ENCODE results near the gene GLO1.

GLO1 gene

DNA sequence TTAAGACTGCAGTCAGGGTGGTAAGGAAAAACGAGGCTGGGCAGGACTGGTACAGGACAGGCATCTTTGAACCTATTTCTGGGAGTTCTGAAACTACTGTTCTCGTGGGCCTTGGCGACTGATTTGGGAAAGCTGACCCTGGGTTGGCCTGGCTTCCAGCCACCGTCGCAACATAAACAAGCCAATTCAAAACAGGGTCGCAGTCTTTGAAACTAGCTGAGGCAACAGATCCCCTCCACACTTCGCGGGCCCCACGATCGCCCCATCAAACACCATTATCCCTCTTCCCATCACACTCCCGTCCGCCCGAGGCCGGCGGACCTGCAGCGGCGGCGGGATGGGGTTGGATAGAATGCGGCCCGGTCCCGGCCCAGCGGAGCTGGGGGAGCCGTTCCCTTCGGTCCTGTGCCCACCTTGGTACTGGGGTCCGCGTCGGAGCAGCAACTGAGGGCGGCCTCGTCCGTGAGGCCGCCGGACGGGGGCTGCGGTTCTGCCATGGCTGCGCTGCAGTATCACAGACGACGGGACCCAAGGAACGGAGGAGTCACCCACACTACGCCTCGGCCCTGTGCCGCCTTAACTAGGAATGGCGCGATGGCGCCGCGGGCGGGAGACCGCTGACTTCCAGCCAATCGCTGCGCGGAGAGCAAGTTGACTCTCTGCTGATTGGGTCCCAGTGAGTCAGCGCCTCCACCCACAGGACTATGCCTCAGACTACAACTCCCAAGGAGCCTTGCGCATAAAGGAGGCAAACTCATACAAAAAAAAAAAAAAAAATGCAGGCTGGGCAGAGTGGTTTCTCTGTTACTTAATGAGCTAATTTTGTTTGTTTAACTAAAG is at the start of gene GLO1:
TSS of gene GLO1 (minus strand) at position 588 of the 840 bp plus-strand sequence. CDS start at position 497, 91 bp downstream.
- peak; percentile 91 for DNase-seq

DNA sequence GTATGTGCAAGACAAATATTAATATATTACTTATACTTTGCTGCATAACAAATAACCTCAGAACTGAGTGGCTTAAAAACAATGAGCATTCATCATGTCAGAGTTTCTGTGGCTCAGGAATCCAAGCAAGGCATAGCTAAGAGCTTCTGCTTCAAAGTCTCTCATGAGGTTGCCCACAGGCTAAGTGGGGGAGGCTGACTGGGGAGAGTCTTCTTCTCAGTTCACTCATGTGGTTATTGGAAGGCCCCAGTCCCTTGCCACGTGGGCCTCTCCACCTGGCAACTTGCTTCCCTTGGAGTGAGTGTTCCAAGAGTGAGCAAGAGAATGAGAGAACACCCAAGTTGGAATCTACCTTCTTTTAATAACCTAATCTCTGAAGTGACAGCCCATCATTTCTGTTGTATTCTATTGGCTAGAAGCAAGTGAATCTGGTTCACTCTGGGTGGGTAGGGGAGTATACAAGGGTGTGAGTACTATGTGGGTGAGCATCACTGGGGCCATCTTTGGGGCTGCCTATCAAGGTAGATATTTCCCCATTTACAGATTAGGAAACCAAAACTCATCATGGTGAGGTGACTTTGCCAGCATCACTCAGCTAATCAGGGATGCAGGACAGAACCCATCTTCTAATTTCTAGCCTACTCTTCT is 48.1 kb upstream of the GLO1 start:
- DNase-seq: no peak

DNA sequence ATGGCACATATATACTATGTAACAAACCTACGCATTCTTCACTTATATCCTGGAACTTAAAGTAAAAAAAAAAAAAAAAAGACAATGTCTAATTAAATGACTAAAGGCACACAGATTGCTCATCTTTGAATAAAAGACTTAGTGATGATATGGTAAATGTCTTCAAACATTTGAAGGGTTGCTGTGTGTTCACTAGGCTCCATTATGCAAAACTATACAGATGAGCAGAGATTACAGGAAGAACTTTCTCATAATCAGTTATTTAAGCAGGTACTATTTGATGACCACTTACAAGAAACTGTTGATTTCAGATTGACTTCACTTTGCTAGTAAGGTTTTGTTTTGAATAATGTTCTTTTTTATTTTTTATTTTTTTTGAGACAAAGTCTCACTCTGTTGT is 46.5 kb upstream of the GLO1 start:
- no peak for DNase-seq

DNA sequence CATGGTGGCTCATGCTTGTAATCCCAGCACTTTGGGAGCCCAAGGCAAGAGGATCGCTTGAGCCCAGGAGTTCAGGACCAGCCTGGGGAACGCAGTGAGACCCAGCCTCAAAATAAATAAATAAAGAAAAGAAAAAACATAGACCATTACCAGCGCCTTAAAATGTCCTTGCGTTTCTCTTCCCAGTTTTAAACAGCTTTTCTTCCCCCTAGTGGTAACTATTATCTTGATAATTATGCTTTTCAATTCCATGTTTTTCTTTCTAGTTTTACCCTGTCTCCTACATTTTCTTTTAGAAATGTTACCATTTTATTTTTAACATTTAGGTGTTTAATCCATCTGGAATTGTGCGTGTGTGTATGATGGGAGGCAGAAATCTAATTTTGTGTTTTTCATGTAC is 36.6 kb upstream of the GLO1 start:
- no peak for DNase-seq

DNA sequence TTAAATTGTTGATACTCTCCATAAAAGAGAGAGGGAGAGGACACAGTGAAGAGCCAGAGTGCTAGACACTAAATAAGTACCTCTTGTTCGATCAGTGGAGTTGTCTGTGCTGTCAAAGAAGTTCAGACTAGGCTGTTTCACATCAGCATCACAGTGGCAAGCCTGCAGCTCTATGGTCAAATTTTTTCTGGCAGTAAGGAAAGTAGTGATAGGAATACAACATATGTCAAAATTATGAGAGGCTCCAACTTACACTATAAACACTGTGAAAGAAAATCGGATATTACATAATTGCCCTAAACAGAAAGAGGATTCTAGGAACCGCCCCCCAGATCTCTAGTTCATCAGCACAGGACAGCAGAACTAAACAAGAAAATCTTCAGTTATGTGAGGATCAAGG is 35.3 kb upstream of the GLO1 start:
- no peak for DNase-seq

DNA sequence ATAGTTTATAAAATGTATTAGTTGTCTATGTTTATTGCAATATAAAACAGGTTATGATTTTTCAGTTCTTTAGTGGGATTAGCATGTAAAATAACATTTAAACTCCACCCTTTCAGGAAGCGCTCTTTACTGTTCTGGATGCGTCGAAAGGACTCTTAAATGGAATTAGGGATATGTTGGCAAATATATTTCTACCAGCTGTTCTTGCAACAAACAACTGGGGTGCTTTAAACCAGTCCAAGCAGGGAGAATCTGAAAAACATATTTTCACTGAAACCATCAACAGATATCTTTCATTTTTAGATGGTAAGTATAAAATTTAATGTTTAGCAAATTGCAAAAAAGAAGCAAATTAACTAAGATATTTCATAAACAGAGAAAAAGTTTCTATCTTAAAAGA is 34.0 kb upstream of the GLO1 start:
- no peak for DNase-seq

DNA sequence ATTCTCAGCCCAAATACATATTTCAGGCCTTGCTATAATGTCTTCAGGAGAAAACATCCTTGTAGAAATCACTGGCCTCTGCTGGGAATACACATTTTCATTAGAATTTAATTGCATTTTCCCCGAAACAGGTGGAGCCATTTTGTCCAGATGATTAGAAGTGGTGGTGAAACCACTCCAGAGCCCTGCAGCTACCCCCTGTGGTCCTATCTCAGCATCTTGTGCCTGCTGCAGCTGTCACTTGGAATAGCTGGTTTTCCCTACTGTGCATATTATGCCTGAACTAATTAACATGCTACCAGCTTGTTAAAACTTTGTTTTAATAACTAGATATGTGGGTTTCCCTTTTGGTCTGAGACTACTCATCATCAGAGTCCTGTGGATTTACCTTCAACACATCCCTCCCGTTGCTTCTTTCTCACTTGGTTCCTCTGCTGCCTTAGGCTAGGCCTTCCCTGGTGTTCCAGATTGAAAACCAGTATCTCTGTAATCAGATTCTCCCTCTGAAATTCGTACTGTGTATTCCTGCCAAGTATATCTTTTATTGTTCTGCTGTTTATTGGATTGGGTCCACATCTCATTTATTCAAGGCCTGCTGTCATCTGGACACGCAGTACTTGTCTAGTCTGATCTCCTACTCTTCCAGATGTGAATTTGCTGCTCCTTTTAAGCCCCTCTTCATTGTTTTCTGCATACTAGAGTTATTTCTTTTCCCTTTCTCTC is 27.4 kb upstream of the GLO1 start:
- DNase-seq: no peak

DNA sequence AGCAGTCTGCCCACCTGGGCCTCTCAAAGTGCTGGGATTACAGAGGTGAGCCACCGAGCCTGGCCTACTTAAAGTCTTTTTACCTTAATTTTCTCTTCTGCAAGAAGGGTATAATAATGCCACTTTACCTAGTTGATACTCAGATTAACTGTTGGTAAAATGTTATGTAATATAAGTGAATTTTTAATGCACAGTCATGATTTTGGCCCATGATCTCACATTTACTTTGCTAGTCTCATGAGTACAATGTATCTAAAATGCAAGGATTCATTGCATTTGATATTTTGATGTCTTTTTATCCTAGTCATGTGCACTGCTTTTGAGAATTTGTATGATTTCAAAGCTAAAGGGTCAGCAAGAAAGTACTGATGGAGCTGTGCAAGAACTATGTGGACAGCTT is 25.3 kb upstream of the GLO1 start:
- DNase-seq: no peak

DNA sequence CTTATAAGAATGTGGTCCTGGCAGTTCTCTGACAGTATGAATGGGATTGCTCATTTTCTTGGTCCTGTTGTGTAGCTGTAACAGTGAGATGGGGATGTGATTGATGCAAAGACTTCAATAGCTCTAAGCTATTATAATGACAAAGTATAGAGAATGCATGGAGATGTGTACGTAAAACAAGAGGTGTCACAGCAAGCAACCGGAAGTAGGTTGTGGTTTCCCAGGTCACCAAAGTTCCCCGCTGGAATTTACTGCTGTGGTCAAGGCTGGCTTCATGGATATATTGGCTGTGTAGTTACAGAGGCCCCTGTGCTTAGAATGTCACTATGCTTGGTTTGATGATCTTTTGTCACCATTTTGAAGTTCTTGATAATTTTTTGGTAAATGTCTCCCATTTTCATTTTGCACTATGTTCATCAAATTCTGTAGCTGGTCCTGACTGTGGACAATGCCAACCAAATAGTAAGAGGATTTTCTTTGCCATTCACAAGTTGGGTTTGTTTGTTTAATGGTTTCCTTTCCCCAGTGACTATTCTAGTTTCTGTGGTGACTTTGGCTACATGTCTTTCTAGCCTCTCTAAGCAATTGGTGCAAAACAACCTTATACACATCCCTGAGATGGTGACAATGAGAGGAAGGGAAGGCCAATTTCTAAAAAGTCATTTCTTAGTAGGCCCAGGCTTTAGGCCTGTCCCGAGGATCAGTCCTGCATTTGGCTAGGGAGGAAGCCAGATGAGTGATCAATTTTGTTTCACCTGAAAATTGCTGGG is 22.7 kb upstream of the GLO1 start:
- no peak for DNase-seq

DNA sequence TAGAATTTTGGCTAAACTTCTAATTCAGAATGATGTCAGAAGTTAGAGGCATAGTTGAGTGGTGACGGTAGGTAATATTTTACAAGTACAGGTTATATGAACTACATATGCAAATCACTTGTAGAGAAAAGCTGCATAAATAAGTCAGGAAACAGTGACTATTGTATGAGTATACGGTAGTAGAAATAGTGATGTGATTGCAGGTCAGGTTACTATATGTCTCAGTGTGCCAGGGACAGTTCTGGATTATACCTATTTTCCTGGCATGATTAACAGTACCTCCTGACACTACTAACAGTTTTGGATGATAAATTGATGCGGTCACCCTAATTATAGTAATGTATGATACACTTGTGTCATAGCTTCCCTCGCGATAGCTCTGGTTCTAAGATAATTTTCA is 21.4 kb upstream of the GLO1 start:
- DNase-seq: no peak

DNA sequence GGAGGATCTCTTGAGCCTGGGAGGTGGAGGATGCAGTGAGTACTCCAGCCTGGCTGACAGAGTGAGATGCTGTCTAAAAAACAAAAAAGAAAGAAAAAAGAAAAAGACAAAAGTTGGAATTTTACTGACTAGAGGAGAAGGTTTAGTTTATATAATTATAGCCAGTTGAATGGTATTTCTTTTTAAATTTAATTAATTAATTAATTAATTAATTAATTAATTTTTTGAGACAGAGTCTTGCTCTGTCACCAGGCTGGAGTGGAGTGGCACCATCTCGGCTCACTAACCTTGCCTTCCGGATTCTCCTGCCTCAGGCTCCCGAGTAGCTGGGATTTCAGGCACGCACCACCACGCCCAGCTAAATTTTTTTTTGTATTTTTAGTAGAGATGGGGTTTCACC is 20.8 kb upstream of the GLO1 start:
- no peak for DNase-seq

DNA sequence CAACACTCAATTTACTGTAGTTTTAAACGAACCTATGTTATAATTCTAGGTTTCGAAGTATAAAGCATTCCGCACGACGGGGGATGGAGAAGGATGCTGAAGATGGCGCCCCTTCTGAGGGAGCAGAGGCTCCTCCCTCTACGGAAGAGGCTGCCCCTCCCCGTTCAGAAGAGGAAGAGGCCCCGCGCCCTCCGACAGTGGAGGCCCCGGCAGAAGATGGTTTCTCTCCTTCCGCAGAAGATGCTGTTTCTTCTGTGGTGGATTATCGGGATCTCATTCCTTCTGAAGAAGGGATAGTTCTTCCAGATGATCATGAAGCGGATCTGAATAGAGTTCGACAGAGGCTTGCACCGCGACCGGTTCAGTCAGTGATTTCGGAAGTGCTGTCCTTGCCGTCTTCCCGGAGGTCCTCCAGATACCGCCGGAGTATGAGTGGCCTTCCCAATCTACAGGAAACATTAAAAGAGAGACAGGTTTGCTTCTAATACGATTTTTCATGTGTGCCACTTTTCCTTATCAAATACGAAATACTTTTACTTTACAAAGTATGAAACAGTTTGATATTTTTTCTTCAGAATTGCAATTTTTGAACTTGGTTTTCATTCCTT is 19.9 kb upstream of the GLO1 start:
- no peak for DNase-seq

DNA sequence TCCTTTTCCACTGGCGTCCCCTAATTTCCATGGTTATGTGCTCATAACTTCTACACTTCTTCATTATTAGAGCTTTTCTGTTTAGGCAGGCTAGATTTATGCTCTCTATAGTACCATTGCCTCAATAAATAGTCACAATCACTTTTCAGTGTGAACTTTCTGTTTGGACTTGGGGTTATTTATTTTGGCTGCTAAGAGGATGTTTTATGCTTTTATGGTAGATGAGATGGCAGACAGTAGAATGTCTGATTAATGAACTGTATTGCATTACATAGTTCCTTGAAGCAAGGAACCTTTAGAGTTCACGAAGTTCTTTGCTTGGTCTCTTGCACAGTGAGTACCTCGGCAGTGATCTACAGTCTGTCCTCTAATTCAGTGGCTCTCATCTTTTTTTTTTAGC is 19.1 kb upstream of the GLO1 start:
- no peak for DNase-seq

DNA sequence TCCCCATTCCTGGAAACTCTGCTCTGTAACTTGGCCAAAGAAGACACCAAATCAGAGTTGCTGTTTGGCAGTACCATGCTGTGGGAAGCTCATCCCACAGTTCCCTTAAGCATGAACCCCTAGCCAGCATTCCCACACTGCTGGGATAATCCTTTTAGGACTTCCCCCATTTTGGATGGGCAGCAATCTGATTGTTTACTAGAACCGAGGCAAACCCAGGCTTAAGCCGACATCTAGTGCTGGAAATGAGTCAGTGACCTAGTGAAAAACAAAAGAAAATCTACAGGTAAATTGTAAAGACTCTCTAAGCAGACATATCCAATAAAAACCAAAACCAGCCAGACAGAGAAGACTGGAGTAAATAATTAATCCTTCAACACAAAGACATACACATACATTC is 17.4 kb upstream of the GLO1 start:
- no peak for DNase-seq

DNA sequence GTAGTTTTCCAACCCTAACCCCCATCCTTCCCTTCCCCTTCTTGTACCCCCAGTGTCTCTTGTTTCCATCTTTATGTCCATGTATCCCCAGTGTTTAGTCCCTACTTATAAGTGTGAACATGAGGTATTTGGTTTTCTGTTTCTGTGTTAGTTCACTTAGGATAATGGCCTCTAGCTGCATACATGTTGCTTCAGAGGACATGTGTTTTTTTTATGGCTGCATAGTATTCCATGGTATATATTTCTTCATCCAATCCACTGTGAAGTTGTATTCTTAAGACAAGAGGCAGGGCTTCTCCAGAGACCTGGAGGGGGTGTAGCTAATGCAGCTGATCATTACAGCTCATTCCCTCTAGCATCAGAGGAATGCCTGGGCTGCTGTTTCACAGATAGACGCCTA is 16.4 kb upstream of the GLO1 start:
- DNase-seq: no peak

DNA sequence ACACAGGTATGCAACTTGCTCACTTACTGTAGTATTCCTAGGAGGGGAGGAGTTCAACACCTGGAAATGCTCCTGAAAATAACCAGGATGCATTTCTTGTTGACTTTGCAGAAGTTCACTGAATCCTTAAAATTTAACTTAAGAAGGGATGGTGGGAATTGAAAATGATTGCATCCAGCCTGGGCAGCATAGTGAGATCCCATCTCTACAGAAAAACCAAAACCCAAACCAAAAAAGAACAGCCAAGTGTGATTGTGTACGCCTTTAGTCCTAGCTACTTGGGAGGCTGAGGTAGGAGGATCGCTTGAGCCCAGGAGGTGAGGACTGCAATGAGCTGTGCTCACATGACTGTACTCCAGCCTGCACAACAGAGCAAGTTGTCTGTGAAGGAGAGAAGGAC is 13.9 kb upstream of the GLO1 start:
- DNase-seq: no peak

DNA sequence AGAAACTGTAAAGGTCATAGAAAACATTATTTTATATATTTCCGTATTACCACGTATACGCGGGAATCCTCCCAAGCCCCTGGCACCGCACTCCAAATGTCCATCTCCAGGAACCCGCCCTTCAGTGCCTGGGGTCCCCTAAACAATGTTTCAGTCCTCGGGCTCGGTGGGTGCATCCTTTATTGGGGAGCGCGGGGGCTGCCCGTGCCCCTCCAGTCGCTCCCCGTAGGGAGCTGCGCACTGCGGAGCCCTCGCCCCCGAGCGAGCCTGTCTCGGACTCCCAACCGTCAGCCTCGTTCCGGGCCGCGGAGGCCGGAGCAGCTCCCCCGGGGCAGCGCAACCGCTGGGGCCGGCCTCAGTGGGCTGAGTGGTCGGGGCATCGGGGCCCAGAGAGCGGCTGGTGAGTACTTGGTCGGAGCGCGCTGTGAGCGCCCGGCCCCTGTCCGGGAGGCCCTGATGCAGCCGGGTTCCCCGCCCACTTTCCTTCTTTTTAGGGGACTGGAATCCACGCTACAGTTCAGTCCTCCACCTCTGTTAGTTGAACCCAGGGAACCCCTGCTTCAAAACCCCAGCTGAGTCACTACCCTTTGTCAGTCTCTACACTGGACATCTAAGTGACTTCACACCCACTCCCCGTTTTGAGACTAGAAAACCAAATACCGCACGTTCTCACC is 12.2 kb upstream of the GLO1 start, which contains the start of gene DNAH8:
TSS of gene DNAH8 (plus strand) at position 296 of the 674 bp plus-strand sequence. CDS start 7,499 bp downstream, outside the sequence.
- no peak for DNase-seq

DNA sequence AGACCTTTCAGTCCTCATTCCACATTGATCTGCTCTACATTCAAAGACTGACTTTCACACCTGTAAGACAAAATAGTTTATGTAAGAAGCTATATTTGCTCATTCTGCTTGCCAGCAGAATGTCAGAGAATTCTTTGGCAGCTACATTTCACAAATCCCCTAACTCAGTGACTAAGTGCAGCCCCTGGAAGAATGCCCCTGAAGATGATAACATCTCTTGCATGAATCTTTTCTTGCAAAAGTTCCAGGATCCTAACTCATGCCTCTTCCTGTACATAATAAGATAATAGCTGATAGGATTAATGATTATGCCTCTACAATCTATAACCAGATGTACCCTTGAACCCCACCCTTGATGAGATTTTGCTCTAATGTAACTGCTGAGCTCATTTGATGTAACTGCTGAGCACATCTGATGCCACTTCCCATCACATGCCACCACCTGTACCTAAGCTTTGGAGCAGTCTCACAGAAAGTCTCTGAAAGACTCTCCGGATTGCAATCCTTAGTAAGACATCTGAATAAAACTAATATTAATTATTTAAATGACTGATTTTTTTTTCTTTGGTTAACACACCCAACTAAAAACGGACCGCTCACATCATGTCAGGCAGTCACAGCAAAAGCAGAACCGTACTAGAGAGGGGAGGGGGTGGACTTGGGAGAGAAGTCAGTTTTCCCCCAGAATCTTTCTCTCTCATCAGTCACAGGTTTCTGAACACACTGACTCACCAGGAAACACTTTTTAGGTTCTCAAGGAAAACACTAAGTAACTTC is 11.5 kb upstream of the GLO1 start:
- DNase-seq: peak; percentile 8

DNA sequence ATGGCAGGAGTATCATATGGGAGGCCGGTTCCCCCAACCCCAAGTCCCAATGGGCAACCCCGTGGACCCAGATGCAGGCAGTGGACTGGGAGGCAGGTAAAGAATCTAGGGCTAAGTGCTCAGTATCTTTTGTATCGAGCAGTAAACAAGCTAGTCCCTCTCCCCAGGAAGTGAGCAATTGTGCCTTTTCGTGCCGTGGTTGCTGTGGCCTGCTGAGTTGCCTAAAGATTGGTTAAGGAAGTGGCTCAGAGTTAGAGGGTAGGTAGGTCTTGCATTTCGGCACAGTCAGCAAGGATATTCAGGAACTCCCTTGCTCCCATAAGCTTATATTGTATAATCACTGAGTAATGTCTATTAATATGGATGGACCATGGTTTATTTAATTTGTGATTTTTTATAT is 10.9 kb upstream of the GLO1 start:
- peak; percentile 27 for DNase-seq

DNA sequence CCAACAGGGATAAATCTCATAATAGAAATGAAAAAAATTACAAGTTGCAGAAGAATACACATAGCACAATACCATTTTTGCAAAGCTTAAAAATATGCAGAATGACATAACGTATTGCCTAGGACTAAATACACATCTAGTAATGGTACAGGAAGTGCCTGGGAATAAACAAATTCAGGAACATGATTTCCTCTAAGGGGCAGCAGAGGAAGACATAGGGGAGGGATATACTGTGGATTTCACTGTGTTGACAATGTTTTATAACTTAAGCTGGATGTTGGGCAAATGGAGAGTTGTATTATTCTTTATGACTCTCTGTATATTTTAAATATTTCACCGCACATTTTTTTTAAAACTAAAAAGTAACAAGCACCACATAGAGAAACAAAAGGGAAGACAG is 5.6 kb upstream of the GLO1 start:
- no peak for DNase-seq

DNA sequence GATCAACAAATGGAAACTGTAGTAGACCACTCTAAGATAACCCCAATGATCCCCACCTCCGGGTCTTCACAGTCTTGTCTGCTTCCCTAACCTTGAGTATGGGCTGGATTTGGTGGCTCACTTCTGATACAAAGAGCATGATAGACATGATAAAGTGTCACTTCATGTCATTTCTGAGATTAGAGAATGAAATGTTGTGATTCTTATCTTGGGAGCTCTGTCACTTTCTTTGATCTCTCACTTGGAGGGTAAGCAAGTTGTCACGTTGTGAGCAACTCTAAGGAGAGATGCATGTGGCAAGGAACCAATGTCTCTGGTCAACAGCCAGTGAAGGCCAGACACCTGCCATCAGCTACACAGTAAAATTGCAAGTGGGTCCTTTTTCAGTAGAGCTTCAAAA is 3.0 kb upstream of the GLO1 start:
- no peak for DNase-seq
